Thyroid gland (tissue), 4 donors: ENCODE data around the gene CRB3.

Source experiments
- POLR2A ChIP-seq, 2 donors: fragments of 450-650 bp; IDR thresholded peaks; one replicate each; pipeline ENCODE4 v1.6.1; 2017; ENCODE audit warnings: antibody characterized with exemption in 2 of 2, mild to moderate bottlenecking in 2 of 2, moderate library complexity in 1 of 2
- TF ChIP-seq, protein P1 (sequence below), 6 experiments: fragments of 200-600 bp in 3 of 6; fragments of 450-650 bp in 3 of 6; sonication (generic) in 3 of 6; IDR thresholded peaks; one replicate each; pipeline ENCODE4 v1.5.1; 2016 to 2019; ENCODE audit warnings: antibody characterized with exemption in 6 of 6, mild to moderate bottlenecking in 2 of 6, inconsistent platforms in 1 of 6, moderate library complexity in 1 of 6

DNA sequence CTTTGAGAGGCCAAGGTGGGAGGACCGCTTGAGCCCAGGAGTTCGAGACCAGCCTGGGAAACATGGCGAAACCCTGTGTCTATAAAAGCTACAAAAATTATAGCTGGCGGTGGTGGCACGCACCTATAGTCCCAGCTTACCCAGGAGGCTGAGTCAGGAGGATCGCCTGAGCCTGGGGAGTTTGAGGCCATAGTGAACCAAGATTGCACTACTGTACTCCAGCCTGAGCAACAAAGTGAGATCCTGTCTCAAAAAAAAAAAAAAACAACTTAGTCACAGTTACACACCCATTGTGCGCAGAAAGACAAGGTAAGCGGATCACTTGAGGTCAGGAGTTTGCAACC is 18.2 kb downstream of the CRB3 start:
- no peak for TF ChIP-seq POLR2A (IDR thresholded peaks at IDR 0.05)
- TF ChIP-seq, protein P1, sequence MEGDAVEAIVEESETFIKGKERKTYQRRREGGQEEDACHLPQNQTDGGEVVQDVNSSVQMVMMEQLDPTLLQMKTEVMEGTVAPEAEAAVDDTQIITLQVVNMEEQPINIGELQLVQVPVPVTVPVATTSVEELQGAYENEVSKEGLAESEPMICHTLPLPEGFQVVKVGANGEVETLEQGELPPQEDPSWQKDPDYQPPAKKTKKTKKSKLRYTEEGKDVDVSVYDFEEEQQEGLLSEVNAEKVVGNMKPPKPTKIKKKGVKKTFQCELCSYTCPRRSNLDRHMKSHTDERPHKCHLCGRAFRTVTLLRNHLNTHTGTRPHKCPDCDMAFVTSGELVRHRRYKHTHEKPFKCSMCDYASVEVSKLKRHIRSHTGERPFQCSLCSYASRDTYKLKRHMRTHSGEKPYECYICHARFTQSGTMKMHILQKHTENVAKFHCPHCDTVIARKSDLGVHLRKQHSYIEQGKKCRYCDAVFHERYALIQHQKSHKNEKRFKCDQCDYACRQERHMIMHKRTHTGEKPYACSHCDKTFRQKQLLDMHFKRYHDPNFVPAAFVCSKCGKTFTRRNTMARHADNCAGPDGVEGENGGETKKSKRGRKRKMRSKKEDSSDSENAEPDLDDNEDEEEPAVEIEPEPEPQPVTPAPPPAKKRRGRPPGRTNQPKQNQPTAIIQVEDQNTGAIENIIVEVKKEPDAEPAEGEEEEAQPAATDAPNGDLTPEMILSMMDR (IDR thresholded peaks at IDR 0.05) = no peak
